HL-60/S4 treated with retinoic acid at 250 ng/mL for 4 days and 3 days (cell line): ENCODE data around the gene ASXL2.
"Not testable (repeated sequence)": the region's sequence is repeated elsewhere in the genome, so short reads cannot be mapped to it uniquely, and the experiment has no call there.

Experiments
- in situ Hi-C: fragments of 300-500 bp; cut with MboI; formaldehyde crosslinking; loops from 2 replicates; pipeline ENCODE4 v1.7.0; 2022; ENCODE audit warnings: low sequenced_read_pairs

Gene ASXL2

GRCh38 chr2:25878361-25879132 is at the start of gene ASXL2:
ASXL2 (minus strand) TSS chr2:25878487; CDS start chr2:25878222, 265 bp downstream.
- in situ Hi-C loops, result no loop called here

- in situ Hi-C loops, result no loop called here
These were observed 48.9 kb upstream of the ASXL2 start for GRCh38 chr2:25926984-25927756.

- in situ Hi-C loops, result no loop called here
These were observed 44.2 kb upstream of the ASXL2 start for GRCh38 chr2:25922501-25922900.

- in situ Hi-C loops, result no loop called here
These were observed 42.6 kb upstream of the ASXL2 start for GRCh38 chr2:25920786-25921415.

GRCh38 chr2:25920336-25920735 is 42.0 kb upstream of the ASXL2 start:
- in situ Hi-C loops, result no loop called here

GRCh38 chr2:25917832-25918231 is 39.5 kb upstream of the ASXL2 start:
- in situ Hi-C loops, result no loop called here

GRCh38 chr2:25917411-25917810 is 39.1 kb upstream of the ASXL2 start:
- in situ Hi-C loops, result not testable (repeated sequence)

- in situ Hi-C loops, result not testable (repeated sequence)
These were observed 37.9 kb upstream of the ASXL2 start for GRCh38 chr2:25915944-25916772.

GRCh38 chr2:25915411-25915810 is 37.1 kb upstream of the ASXL2 start:
- in situ Hi-C loops, result not testable (repeated sequence)

GRCh38 chr2:25913696-25913973 is 35.3 kb upstream of the ASXL2 start:
- in situ Hi-C loops, result not testable (repeated sequence)

GRCh38 chr2:25912851-25913695 is 34.8 kb upstream of the ASXL2 start:
- in situ Hi-C loops, result no loop called here

- in situ Hi-C loops, result not testable (repeated sequence)
These were observed 31.3 kb upstream of the ASXL2 start for GRCh38 chr2:25909574-25909973.

- in situ Hi-C loops, result no loop called here
These were observed 26.8 kb upstream of the ASXL2 start for GRCh38 chr2:25905126-25905525.

GRCh38 chr2:25903216-25903776 is 25.0 kb upstream of the ASXL2 start:
- in situ Hi-C loops, result no loop called here

GRCh38 chr2:25899404-25899970 is 21.2 kb upstream of the ASXL2 start:
- in situ Hi-C loops, result no loop called here

GRCh38 chr2:25897506-25897905 is 19.2 kb upstream of the ASXL2 start:
- in situ Hi-C loops, result no loop called here

- in situ Hi-C loops, result not testable (repeated sequence)
These were observed 18.0 kb upstream of the ASXL2 start for GRCh38 chr2:25896308-25896707.

- in situ Hi-C loops, result no loop called here
These were observed 17.3 kb upstream of the ASXL2 start for GRCh38 chr2:25895610-25896009.

GRCh38 chr2:25895018-25895417 is 16.7 kb upstream of the ASXL2 start:
- in situ Hi-C loops, result no loop called here
